HG02610 (cell line): ENCODE data around the gene ARHGAP8.

Experiments
- ATAC-seq: cut with Tn5 transposase; IDR thresholded peaks from one replicate; pipeline ENCODE4 v1.9.1; 2021; ENCODE audit warnings: mild to moderate bottlenecking, moderate library complexity; ENCODE audit not compliant: unreplicated experiment

ARHGAP8 gene

GRCh38 chr22:44724859-44725258 is 27.5 kb upstream of the ARHGAP8 start:
- no peak for ATAC-seq

GRCh38 chr22:44726439-44726838 is 25.9 kb upstream of the ARHGAP8 start:
- ATAC-seq = no peak

- ATAC-seq = no peak
Observed at GRCh38 chr22:44727148-44727547, 25.2 kb upstream of the ARHGAP8 start.

- no peak for ATAC-seq
Observed at GRCh38 chr22:44727709-44728108, 24.7 kb upstream of the ARHGAP8 start.

GRCh38 chr22:44728761-44729324 is 23.5 kb upstream of the ARHGAP8 start:
- no peak for ATAC-seq

- ATAC-seq = no peak
Observed at GRCh38 chr22:44729391-44730021, 22.9 kb upstream of the ARHGAP8 start.

- ATAC-seq = no peak
Observed at GRCh38 chr22:44730022-44730393, 22.4 kb upstream of the ARHGAP8 start.

- ATAC-seq = no peak
Observed at GRCh38 chr22:44730490-44731356, 21.7 kb upstream of the ARHGAP8 start.

GRCh38 chr22:44731357-44731970 is 20.9 kb upstream of the ARHGAP8 start:
- ATAC-seq = no peak

- no peak for ATAC-seq
Observed at GRCh38 chr22:44732017-44732561, 20.3 kb upstream of the ARHGAP8 start.

GRCh38 chr22:44732661-44733060 is 19.7 kb upstream of the ARHGAP8 start:
- no peak for ATAC-seq

GRCh38 chr22:44733426-44734106 is 18.8 kb upstream of the ARHGAP8 start:
- no peak for ATAC-seq

GRCh38 chr22:44734278-44734677 is 18.1 kb upstream of the ARHGAP8 start:
- no peak for ATAC-seq

- no peak for ATAC-seq
Observed at GRCh38 chr22:44734801-44735517, 17.4 kb upstream of the ARHGAP8 start.

GRCh38 chr22:44735518-44736428 is 16.6 kb upstream of the ARHGAP8 start:
- peak; percentile 41 for ATAC-seq

GRCh38 chr22:44736581-44737405 is 15.6 kb upstream of the ARHGAP8 start:
- no peak for ATAC-seq

- ATAC-seq = no peak
Observed at GRCh38 chr22:44737406-44738346, 14.7 kb upstream of the ARHGAP8 start.
